Brain microvascular endothelial cell (primary cell): ENCODE data around the gene SLC6A19.

Experiments used
- DNase-seq: peaks from one replicate; pipeline ENCODE4 v3.0.0-alpha.2; 2020
- H3K27ac ChIP-seq: fragments of 250-450 bp; sonication (Bioruptor Pico); 2 replicates; pipeline ENCODE4 v1.5.1; 2020; ENCODE audit warnings: mild to moderate bottlenecking, moderate library complexity
- H3K27me3 ChIP-seq: fragments of 250-450 bp; sonication (Bioruptor Pico); replicated peaks from 2 replicates; pipeline ENCODE4 v1.5.1; 2020; ENCODE audit warnings: mild to moderate bottlenecking
- H3K36me3 ChIP-seq: fragments of 250-450 bp; sonication (Bioruptor Pico); replicated peaks from 2 replicates; pipeline ENCODE4 v1.5.1; 2020; ENCODE audit warnings: mild to moderate bottlenecking
- H3K4me3 ChIP-seq: 2 replicates; pipeline ENCODE4 v1.5.1; 2011; ENCODE audit warnings: low read depth, mild to moderate bottlenecking, control low read depth, low read length, moderate library complexity
- in situ Hi-C: cut with HindIII; loops from 2 replicates; pipeline ENCODE4 v1.10.0; 2017; ENCODE audit warnings: low sequenced_read_pairs, low pct_ligation_motif_present
- TF ChIP-seq, protein P1 (sequence below): IDR thresholded peaks from 2 replicates; pipeline ENCODE4 v1.5.1; 2011; ENCODE audit warnings: low read depth, mild to moderate bottlenecking, moderate library complexity, low read length, control low read depth, inconsistent platforms; ENCODE audit errors: missing control alignments

The SLC6A19 gene

GRCh38 chr5:1239505-1240251 is 38.3 kb downstream of the SLC6A19 start:
- no peak for DNase-seq
- H3K4me3 ChIP-seq: no peak overlapping the region
- no peak overlapping the region for H3K27ac ChIP-seq
- TF ChIP-seq, protein P1, sequence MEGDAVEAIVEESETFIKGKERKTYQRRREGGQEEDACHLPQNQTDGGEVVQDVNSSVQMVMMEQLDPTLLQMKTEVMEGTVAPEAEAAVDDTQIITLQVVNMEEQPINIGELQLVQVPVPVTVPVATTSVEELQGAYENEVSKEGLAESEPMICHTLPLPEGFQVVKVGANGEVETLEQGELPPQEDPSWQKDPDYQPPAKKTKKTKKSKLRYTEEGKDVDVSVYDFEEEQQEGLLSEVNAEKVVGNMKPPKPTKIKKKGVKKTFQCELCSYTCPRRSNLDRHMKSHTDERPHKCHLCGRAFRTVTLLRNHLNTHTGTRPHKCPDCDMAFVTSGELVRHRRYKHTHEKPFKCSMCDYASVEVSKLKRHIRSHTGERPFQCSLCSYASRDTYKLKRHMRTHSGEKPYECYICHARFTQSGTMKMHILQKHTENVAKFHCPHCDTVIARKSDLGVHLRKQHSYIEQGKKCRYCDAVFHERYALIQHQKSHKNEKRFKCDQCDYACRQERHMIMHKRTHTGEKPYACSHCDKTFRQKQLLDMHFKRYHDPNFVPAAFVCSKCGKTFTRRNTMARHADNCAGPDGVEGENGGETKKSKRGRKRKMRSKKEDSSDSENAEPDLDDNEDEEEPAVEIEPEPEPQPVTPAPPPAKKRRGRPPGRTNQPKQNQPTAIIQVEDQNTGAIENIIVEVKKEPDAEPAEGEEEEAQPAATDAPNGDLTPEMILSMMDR: no peak
- H3K36me3 ChIP-seq: no peaks in the 10 kb centered on the region
- H3K27me3 ChIP-seq: no peaks in the 10 kb centered on the region
- in situ Hi-C loops: no loop called here

- DNase-seq: no peak
- no peak overlapping the region for H3K4me3 ChIP-seq
- TF ChIP-seq, protein P1: no peak
- no peak overlapping the region for H3K27ac ChIP-seq
- H3K27me3 ChIP-seq: no peaks in the 10 kb centered on the region
- H3K36me3 ChIP-seq: no peaks in the 10 kb centered on the region
- in situ Hi-C loops: no loop called here
Observed at GRCh38 chr5:1240496-1241260, 39.3 kb downstream of the SLC6A19 start.

DNA sequence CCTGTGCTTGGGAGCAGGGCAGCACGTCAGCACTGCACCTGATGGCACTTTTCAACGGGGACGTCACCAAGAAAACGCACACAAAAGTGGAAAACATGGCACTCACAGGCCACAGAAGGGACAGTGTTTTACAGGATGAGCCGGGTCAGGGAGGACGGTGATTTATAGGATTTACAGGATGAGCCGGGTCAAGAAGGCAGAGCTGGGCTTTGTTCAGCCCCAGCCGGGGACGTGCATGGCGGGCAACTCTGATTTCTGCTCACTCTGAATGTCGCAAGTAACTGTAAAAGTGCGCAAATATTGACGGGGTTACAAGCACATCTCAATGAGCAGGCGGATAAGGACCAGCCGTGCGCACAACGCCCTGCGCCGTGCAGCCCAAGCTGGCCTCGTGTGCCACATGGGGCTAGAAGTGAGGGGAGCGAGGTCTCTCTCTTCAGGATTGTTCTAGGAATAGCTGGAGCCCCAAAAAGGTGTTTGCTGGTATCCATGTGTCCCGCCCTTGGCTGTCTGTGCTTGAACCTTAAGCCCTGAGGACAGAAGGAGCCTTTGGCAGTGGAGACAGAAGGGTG is 40.2 kb downstream of the SLC6A19 start:
- peaks cover 5% of the 10 kb centered on the region for H3K27me3 ChIP-seq
- no peak for DNase-seq
- H3K27ac ChIP-seq: no peak overlapping the region
- H3K36me3 ChIP-seq: no peaks in the 10 kb centered on the region
- H3K4me3 ChIP-seq: no peak overlapping the region
- TF ChIP-seq, protein P1: no peak
- in situ Hi-C loops: no loop called here

DNA sequence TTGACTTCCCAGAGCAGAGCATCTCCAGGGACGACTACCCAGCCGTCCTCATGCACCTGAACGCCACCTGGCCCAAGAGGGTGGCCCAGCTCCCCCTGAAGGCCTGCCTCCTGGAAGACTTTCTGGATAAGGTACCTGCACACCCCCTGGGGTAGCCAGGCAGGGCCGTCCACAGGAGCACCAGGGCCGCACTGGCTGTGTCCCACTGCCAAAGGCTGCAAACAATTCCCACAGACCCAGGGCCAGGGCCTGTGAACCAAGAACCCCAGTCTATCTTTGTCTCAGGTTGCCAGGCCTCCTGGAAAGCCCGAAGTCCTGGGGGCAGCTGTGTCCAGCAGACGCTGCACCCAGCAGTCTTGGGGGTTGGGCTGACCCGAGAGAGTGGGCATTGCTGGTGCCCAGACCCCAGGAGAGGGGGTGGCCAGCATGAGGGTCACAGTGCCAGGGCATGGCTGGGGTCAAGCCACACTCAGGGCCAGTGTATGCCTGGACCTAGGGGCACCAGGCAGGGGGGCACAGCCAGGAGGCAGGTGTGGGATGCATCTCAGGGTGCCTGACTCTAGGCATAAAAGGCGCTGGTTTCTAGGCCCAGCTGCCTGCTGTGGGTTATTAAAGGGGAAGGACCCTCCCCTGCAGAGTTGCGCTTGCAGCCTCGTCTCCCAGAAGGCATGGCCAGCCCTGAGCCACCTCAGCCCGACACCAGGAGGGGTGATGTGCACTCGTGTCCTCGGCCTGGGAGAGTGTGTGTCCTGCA is 41.5 kb downstream of the SLC6A19 start:
- no peak for DNase-seq
- Histone ChIP-seq H3K4me3 (no peak overlapping the region), H3K27me3 (peaks cover 9% of the 10 kb centered on the region), H3K36me3 (no peaks in the 10 kb centered on the region), H3K27ac (no peak overlapping the region)
- TF ChIP-seq, protein P1: no peak
- in situ Hi-C loops: no loop called here

DNA sequence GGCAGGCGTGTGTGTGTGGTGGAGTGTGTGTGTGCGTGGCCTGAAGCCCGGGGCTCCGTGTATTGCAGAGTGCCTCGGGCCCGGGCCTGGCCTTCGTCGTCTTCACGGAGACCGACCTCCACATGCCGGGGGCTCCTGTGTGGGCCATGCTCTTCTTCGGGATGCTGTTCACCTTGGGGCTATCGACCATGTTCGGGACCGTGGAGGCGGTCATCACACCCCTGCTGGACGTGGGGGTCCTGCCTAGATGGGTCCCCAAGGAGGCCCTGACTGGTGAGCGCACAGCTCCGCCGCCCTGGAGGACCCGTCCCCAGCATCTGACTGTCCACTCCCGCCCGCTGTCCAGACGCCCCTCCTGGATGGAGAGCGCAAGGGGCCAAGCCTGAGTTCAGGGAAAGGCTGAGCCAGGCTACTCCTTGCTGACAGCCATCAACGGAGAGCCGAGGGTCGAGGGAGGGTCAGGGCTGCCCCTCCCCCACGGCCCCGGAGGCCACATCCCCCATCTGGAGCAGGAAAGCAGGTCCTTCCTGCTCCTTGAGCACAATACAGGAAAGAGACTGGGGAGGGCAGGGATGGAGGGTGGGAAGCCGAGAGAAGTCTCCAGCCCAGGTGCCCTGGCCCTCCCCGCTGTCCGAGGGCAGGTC is 42.2 kb downstream of the SLC6A19 start:
- in situ Hi-C loops: no loop called here
- H3K27me3 ChIP-seq: peaks cover 9% of the 10 kb centered on the region

More for the DNA sequence above, 42.2 kb downstream of the SLC6A19 start:
- Histone ChIP-seq H3K27ac (no peak overlapping the region), H3K36me3 (no peaks in the 10 kb centered on the region), H3K4me3 (no peak overlapping the region)
- DNase-seq: no peak
- TF ChIP-seq, protein P1: no peak
